ENCODE measurements around the gene ZNF83.
"Not testable (repeated sequence)": the region's sequence is repeated elsewhere in the genome, so short reads cannot be mapped to it uniquely, and the experiment has no call there.

ZNF83 gene

GRCh38 chr19:52638601-52639000 is 446 bp upstream of the ZNF83 start:
- Histone ChIP-seq H3K27ac (ENCODE audit: low read depth, low read length) (peak overlapping the region; percentile 46), H4K12ac (ENCODE audit: low read depth, low read length) (no peak overlapping the region), H3K36me3 (ENCODE audit: control insufficient read depth in 1 of 2, insufficient read depth in 2 of 2, low read length in 2 of 2) (peaks cover 9 to 14% of the 10 kb centered on the region in 2 experiments), H3K79me2 (ENCODE audit: control insufficient read depth, insufficient read depth, low read length, poor library complexity) (peaks cover 6% of the 10 kb centered on the region), H4K8ac (ENCODE audit: low read depth, low read length) (no peak overlapping the region), H3K9me3 (ENCODE audit: insufficient read depth, low read depth, low read length) (no peaks in the 10 kb centered on the region), H3K23ac (ENCODE audit: low read length) (no peak overlapping the region), H3K79me1 (ENCODE audit: low read length) (peaks cover 8% of the 10 kb centered on the region), H2BK5ac (ENCODE audit: low read depth, low read length, poor library complexity) (no peak overlapping the region), H3K9ac (ENCODE audit: low read length) (no peak overlapping the region), H2BK12ac (ENCODE audit: low read length) (no peak overlapping the region), H3K4me1 (ENCODE audit: control insufficient read depth in 1 of 2, insufficient read depth in 2 of 2, low read length in 2 of 2) (peaks cover 3 to 7% of the 10 kb centered on the region in 2 experiments), H2AK5ac (ENCODE audit: low read length) (no peak overlapping the region), H2AFZ (ENCODE audit: insufficient read depth, low read length, poor library complexity) (no peak overlapping the region), H3K14ac (ENCODE audit: low read length) (peak overlapping the region; percentile 1), H3K4ac (ENCODE audit: low read depth, low read length) (no peak overlapping the region), H4K91ac (ENCODE audit: low read depth, low read length) (no peak overlapping the region), H2BK120ac (ENCODE audit: insufficient read depth, low read length, poor library complexity) (no peak overlapping the region), H3K4me2 (ENCODE audit: low read length) (peak overlapping the region; percentile 62), H3K4me3 (ENCODE audit: low read depth, low read length) (peak overlapping the region; percentile 27), H3K27me3 (ENCODE audit: insufficient read depth, low read length) (no peaks in the 10 kb centered on the region), H3K18ac (ENCODE audit: low read length) (no peak overlapping the region)
- no CpG with 5 or more reads among the region's 14 CpGs for WGBS (ENCODE audit: extremely low coverage, insufficient coverage, insufficient read length)
- peak; percentile 54 to 77 for DNase-seq

GRCh38 chr19:52635786-52636570 is 2.2 kb downstream of the ZNF83 start:
- Histone ChIP-seq H3K4me2 (ENCODE audit: low read length) (no peak overlapping the region), H3K27me3 (ENCODE audit: insufficient read depth, low read length) (no peaks in the 10 kb centered on the region), H3K14ac (ENCODE audit: low read length) (no peak overlapping the region), H2BK5ac (ENCODE audit: low read depth, low read length, poor library complexity) (no peak overlapping the region), H2BK120ac (ENCODE audit: insufficient read depth, low read length, poor library complexity) (no peak overlapping the region), H3K18ac (ENCODE audit: low read length) (no peak overlapping the region), H4K8ac (ENCODE audit: low read depth, low read length) (no peak overlapping the region), H2AK5ac (ENCODE audit: low read length) (no peak overlapping the region), H3K4me1 (ENCODE audit: control insufficient read depth in 1 of 2, insufficient read depth in 2 of 2, low read length in 2 of 2) (peaks cover 2 to 7% of the 10 kb centered on the region in 2 experiments), H3K79me1 (ENCODE audit: low read length) (peaks cover 8% of the 10 kb centered on the region), H2AFZ (ENCODE audit: insufficient read depth, low read length, poor library complexity) (no peak overlapping the region), H3K4me3 (ENCODE audit: low read depth, low read length) (no peak overlapping the region), H4K12ac (ENCODE audit: low read depth, low read length) (no peak overlapping the region), H4K91ac (ENCODE audit: low read depth, low read length) (no peak overlapping the region), H3K79me2 (ENCODE audit: control insufficient read depth, insufficient read depth, low read length, poor library complexity) (peaks cover 6% of the 10 kb centered on the region), H3K23ac (ENCODE audit: low read length) (no peak overlapping the region), H3K36me3 (ENCODE audit: control insufficient read depth in 1 of 2, insufficient read depth in 2 of 2, low read length in 2 of 2) (peaks cover 12 to 18% of the 10 kb centered on the region in 2 experiments), H3K27ac (ENCODE audit: low read depth, low read length) (no peak overlapping the region), H2BK12ac (ENCODE audit: low read length) (no peak overlapping the region), H3K4ac (ENCODE audit: low read depth, low read length) (no peak overlapping the region), H3K9me3 (ENCODE audit: insufficient read depth, low read depth, low read length) (no peaks in the 10 kb centered on the region), H3K9ac (ENCODE audit: low read length) (no peak overlapping the region)
- DNase-seq, result no peak
- WGBS (ENCODE audit: extremely low coverage, insufficient coverage, insufficient read length), result no CpG with 5 or more reads among the region's 11 CpGs

- not testable (repeated sequence) for H3K27me3 ChIP-seq (ENCODE audit: insufficient read depth, low read length); H2BK5ac ChIP-seq (ENCODE audit: low read depth, low read length, poor library complexity); H3K4me2 ChIP-seq (ENCODE audit: low read length); H3K79me2 ChIP-seq (ENCODE audit: control insufficient read depth, insufficient read depth, low read length, poor library complexity); H3K14ac ChIP-seq (ENCODE audit: low read length); H4K8ac ChIP-seq (ENCODE audit: low read depth, low read length); H3K79me1 ChIP-seq (ENCODE audit: low read length); H2AK5ac ChIP-seq (ENCODE audit: low read length); H3K4ac ChIP-seq (ENCODE audit: low read depth, low read length); H3K23ac ChIP-seq (ENCODE audit: low read length); H3K9ac ChIP-seq (ENCODE audit: low read length); H2AFZ ChIP-seq (ENCODE audit: insufficient read depth, low read length, poor library complexity); H3K4me3 ChIP-seq (ENCODE audit: low read depth, low read length); H2BK120ac ChIP-seq (ENCODE audit: insufficient read depth, low read length, poor library complexity); H4K91ac ChIP-seq (ENCODE audit: low read depth, low read length); H4K12ac ChIP-seq (ENCODE audit: low read depth, low read length); H3K18ac ChIP-seq (ENCODE audit: low read length); H3K9me3 ChIP-seq (ENCODE audit: insufficient read depth, low read depth, low read length); H2BK12ac ChIP-seq (ENCODE audit: low read length)
- peak; percentile 31 to 66 for DNase-seq
- Histone ChIP-seq H3K36me3 (ENCODE audit: control insufficient read depth in 1 of 2, insufficient read depth in 2 of 2, low read length in 2 of 2) (peaks cover 28 to 48% of the 10 kb centered on the region in 2 experiments), H3K4me1 (ENCODE audit: control insufficient read depth in 1 of 2, insufficient read depth in 2 of 2, low read length in 2 of 2) (peaks cover 7 to 10% of the 10 kb centered on the region in 2 experiments), H3K27ac (ENCODE audit: low read depth, low read length) (peak overlapping the region; percentile 64)
- no CpG with 5 or more reads among the region's 3 CpGs for WGBS (ENCODE audit: extremely low coverage, insufficient coverage, insufficient read length)
These were observed 10.7 kb downstream of the ZNF83 start for GRCh38 chr19:52627441-52627840.

GRCh38 chr19:52626915-52627314 is 11.2 kb downstream of the ZNF83 start:
- H3K4me1 ChIP-seq (ENCODE audit: control insufficient read depth in 1 of 2, insufficient read depth in 2 of 2, low read length in 2 of 2), result peaks cover 7 to 10% of the 10 kb centered on the region in 2 experiments
- peak; percentile 17 to 58 for DNase-seq
- peak overlapping the region; percentile 40 for H2BK12ac ChIP-seq (ENCODE audit: low read length)
- peaks cover 29 to 52% of the 10 kb centered on the region in 2 experiments for H3K36me3 ChIP-seq (ENCODE audit: control insufficient read depth in 1 of 2, insufficient read depth in 2 of 2, low read length in 2 of 2)
- no peak overlapping the region for H3K4me3 ChIP-seq (ENCODE audit: low read depth, low read length)
- no peak overlapping the region for H3K9ac ChIP-seq (ENCODE audit: low read length)
- H3K27ac ChIP-seq (ENCODE audit: low read depth, low read length), result peak overlapping the region; percentile 64
- H3K14ac ChIP-seq (ENCODE audit: low read length), result no peak overlapping the region
- H3K79me1 ChIP-seq (ENCODE audit: low read length), result peaks cover 2% of the 10 kb centered on the region
- H2AK5ac ChIP-seq (ENCODE audit: low read length), result peak overlapping the region; percentile 69
- H4K91ac ChIP-seq (ENCODE audit: low read depth, low read length), result peak overlapping the region; percentile 47
- WGBS (ENCODE audit: extremely low coverage, insufficient coverage, insufficient read length), result no CpG with 5 or more reads among the region's 5 CpGs
- H3K9me3 ChIP-seq (ENCODE audit: insufficient read depth, low read depth, low read length), result no peaks in the 10 kb centered on the region
- H4K12ac ChIP-seq (ENCODE audit: low read depth, low read length), result no peak overlapping the region
- no peak overlapping the region for H3K18ac ChIP-seq (ENCODE audit: low read length)
- no peaks in the 10 kb centered on the region for H3K79me2 ChIP-seq (ENCODE audit: control insufficient read depth, insufficient read depth, low read length, poor library complexity)
- no peak overlapping the region for H3K23ac ChIP-seq (ENCODE audit: low read length)
- peak overlapping the region; percentile 23 for H3K4me2 ChIP-seq (ENCODE audit: low read length)
- H3K27me3 ChIP-seq (ENCODE audit: insufficient read depth, low read length), result no peaks in the 10 kb centered on the region
- peak overlapping the region; percentile 40 for H2BK5ac ChIP-seq (ENCODE audit: low read depth, low read length, poor library complexity)
- no peak overlapping the region for H3K4ac ChIP-seq (ENCODE audit: low read depth, low read length)
- no peak overlapping the region for H2AFZ ChIP-seq (ENCODE audit: insufficient read depth, low read length, poor library complexity)
- H4K8ac ChIP-seq (ENCODE audit: low read depth, low read length), result peak overlapping the region; percentile 28
- H2BK120ac ChIP-seq (ENCODE audit: insufficient read depth, low read length, poor library complexity), result no peak overlapping the region

All from trophoblast cell (in vitro differentiated cells and primary cell).